ENCODE measurements around the gene PRKAG2. TPM values are rescaled to one million over a fixed set of nuclear protein-coding genes. Genes with fewer than 3 reads are reported as not detected.
A peak's percentile ranks its signal among the peaks of the same experiment; 100 is the strongest.

The PRKAG2 gene
- polyA plus RNA-seq, 1 of the 3 experiments (the other 2 are of a cell fraction): 51.6 TPM

DNA sequence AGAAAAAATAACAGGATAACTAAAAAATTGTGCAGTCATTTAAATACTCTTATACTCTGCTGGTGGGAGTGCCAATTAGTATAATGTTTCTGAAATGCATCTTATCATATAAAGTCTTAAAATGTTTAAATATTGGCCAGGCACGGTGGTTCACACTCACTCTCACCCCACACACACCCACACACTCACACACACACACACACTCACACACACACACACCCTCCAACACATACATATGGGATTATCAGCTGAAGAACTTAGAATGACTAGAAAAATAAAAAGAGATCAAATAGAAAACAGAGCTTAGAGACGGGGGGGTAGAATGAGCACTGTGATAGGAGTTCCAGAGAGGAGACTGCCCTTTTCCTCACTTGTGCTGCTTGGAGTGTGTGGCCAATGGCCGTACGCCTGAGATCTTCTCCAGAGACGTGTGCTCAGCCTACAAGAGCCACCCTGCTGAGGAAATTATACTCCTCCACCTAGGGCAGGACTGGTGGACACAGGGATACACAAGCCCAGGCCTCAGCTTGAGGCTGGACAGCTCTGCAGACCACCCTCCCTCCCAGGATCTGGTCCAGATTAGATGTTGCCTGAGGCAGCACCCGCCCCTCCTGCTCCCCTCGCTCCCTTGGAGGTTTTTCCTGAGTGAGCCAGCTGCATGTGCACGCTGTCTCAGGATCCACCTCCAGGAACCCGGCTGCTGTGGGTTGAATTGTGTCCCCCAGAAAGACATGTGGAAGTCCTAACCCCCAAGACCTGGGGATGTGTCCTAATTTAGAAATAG is 26.5 kb upstream of the PRKAG2 start:
- WGBS (ENCODE audit: low lambda C conversion rate): 35% methylated on average over 8 of the region's 9 CpGs

More for the DNA sequence above, 26.5 kb upstream of the PRKAG2 start:
- H3K4me1 ChIP-seq (ENCODE audit: control insufficient read depth in 1 of 2, insufficient read depth in 2 of 2, low read depth in 1 of 2, low read length in 1 of 2): peaks cover 0 to 3% of the 10 kb centered on the region in 2 experiments; a peak in 1 of 4 replicates
- H3K4me2 ChIP-seq: no peak overlapping the region
- no peaks in the 10 kb centered on the region for H3F3A ChIP-seq (replicated peaks; ENCODE audit: insufficient read depth)
- H3K9me3 ChIP-seq: 0 out of 2 replicates have a peak, but pooled peaks cover 5% of the 10 kb centered on the region
- H3K79me2 ChIP-seq (ENCODE audit: insufficient read depth): no peaks in the 10 kb centered on the region
- peaks cover 22% of the 10 kb centered on the region; the same call in 1 of the 2 replicates for H3K27me3 ChIP-seq (ENCODE audit: insufficient read depth)
- ChIA-PET CTCF (interaction anchor here (1.1 to 1.5 kb wide), 2 partner anchors 29 to 144 kb away, joined by 3 read pairs; no protein-coding TSS in a partner anchor), POLR2A (no interaction called here)
- peak; percentile 56 for DNase-seq
- no peaks in the 10 kb centered on the region for H3K9me2 ChIP-seq
- no peak overlapping the region for H3K4me3 ChIP-seq (ENCODE audit: low read depth in 2 of 2, low read length in 1 of 2)
- TF ChIP-seq SMC3 (IDR thresholded peaks at IDR 0.05; ENCODE audit: low read depth, low read length) (no peak), TEAD4 (IDR thresholded peaks at IDR 0.05; ENCODE audit: borderline replicate concordance, insufficient read depth) (no peak), EP300 (IDR thresholded peaks at IDR 0.05; ENCODE audit: borderline replicate concordance in 1 of 2, low read depth in 1 of 2, low read length in 1 of 2) (no peak), YY1 (IDR thresholded peaks at IDR 0.05; ENCODE audit: low read depth) (no peak), SIN3A (IDR thresholded peaks at IDR 0.05; ENCODE audit: borderline replicate concordance, low read depth, low read length) (no peak), POLR2AphosphoS5 (IDR thresholded peaks at IDR 0.05; ENCODE audit: low read depth, low read length) (no peak), EZH2phosphoT487 (IDR thresholded peaks at IDR 0.05; ENCODE audit: borderline replicate concordance, low read depth) (no peak), NFIC (IDR thresholded peaks at IDR 0.05; ENCODE audit: borderline replicate concordance) (no peak), TCF12 (IDR thresholded peaks at IDR 0.05) (no peak), RCOR1 (IDR thresholded peaks at IDR 0.05; ENCODE audit: low read length) (no peak), FOXJ3 (CRISPR knock-in tag; IDR thresholded peaks at IDR 0.05) (no peak), CHD2 (IDR thresholded peaks at IDR 0.05; ENCODE audit: low read length, partially characterized antibody) (no peak)
- TF ChIP-seq, protein P1, sequence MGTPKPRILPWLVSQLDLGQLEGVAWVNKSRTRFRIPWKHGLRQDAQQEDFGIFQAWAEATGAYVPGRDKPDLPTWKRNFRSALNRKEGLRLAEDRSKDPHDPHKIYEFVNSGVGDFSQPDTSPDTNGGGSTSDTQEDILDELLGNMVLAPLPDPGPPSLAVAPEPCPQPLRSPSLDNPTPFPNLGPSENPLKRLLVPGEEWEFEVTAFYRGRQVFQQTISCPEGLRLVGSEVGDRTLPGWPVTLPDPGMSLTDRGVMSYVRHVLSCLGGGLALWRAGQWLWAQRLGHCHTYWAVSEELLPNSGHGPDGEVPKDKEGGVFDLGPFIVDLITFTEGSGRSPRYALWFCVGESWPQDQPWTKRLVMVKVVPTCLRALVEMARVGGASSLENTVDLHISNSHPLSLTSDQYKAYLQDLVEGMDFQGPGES (IDR thresholded peaks at IDR 0.05; ENCODE audit: low read depth, low read length): no peak
- TF ChIP-seq, protein P2, sequence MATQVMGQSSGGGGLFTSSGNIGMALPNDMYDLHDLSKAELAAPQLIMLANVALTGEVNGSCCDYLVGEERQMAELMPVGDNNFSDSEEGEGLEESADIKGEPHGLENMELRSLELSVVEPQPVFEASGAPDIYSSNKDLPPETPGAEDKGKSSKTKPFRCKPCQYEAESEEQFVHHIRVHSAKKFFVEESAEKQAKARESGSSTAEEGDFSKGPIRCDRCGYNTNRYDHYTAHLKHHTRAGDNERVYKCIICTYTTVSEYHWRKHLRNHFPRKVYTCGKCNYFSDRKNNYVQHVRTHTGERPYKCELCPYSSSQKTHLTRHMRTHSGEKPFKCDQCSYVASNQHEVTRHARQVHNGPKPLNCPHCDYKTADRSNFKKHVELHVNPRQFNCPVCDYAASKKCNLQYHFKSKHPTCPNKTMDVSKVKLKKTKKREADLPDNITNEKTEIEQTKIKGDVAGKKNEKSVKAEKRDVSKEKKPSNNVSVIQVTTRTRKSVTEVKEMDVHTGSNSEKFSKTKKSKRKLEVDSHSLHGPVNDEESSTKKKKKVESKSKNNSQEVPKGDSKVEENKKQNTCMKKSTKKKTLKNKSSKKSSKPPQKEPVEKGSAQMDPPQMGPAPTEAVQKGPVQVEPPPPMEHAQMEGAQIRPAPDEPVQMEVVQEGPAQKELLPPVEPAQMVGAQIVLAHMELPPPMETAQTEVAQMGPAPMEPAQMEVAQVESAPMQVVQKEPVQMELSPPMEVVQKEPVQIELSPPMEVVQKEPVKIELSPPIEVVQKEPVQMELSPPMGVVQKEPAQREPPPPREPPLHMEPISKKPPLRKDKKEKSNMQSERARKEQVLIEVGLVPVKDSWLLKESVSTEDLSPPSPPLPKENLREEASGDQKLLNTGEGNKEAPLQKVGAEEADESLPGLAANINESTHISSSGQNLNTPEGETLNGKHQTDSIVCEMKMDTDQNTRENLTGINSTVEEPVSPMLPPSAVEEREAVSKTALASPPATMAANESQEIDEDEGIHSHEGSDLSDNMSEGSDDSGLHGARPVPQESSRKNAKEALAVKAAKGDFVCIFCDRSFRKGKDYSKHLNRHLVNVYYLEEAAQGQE (IDR thresholded peaks at IDR 0.05; ENCODE audit: low read depth, low read length): no peak
- TF ChIP-seq, protein P3, sequence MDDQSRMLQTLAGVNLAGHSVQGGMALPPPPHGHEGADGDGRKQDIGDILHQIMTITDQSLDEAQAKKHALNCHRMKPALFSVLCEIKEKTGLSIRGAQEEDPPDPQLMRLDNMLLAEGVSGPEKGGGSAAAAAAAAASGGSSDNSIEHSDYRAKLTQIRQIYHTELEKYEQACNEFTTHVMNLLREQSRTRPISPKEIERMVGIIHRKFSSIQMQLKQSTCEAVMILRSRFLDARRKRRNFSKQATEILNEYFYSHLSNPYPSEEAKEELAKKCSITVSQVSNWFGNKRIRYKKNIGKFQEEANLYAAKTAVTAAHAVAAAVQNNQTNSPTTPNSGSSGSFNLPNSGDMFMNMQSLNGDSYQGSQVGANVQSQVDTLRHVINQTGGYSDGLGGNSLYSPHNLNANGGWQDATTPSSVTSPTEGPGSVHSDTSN (IDR thresholded peaks at IDR 0.05): no peak
- TF ChIP-seq, protein P4, sequence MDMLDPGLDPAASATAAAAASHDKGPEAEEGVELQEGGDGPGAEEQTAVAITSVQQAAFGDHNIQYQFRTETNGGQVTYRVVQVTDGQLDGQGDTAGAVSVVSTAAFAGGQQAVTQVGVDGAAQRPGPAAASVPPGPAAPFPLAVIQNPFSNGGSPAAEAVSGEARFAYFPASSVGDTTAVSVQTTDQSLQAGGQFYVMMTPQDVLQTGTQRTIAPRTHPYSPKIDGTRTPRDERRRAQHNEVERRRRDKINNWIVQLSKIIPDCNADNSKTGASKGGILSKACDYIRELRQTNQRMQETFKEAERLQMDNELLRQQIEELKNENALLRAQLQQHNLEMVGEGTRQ (IDR thresholded peaks at IDR 0.05; ENCODE audit: borderline replicate concordance, low read depth, low read length): no peak
- TF ChIP-seq, protein P5, sequence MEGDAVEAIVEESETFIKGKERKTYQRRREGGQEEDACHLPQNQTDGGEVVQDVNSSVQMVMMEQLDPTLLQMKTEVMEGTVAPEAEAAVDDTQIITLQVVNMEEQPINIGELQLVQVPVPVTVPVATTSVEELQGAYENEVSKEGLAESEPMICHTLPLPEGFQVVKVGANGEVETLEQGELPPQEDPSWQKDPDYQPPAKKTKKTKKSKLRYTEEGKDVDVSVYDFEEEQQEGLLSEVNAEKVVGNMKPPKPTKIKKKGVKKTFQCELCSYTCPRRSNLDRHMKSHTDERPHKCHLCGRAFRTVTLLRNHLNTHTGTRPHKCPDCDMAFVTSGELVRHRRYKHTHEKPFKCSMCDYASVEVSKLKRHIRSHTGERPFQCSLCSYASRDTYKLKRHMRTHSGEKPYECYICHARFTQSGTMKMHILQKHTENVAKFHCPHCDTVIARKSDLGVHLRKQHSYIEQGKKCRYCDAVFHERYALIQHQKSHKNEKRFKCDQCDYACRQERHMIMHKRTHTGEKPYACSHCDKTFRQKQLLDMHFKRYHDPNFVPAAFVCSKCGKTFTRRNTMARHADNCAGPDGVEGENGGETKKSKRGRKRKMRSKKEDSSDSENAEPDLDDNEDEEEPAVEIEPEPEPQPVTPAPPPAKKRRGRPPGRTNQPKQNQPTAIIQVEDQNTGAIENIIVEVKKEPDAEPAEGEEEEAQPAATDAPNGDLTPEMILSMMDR (IDR thresholded peaks at IDR 0.05): no peak
- H2AFZ ChIP-seq (ENCODE audit: low read depth): no peak overlapping the region
- H3K9ac ChIP-seq: no peak overlapping the region
- no peaks in the 10 kb centered on the region for H3K36me3 ChIP-seq (replicated peaks in 1 of 2; ENCODE audit: control insufficient read depth in 1 of 2, insufficient read depth in 2 of 2, low read length in 1 of 2)
- no peaks in the 10 kb centered on the region for H4K20me1 ChIP-seq (ENCODE audit: insufficient read depth)
- no peak overlapping the region for H3K27ac ChIP-seq (ENCODE audit: low read depth in 2 of 2, low read length in 1 of 2)
